HG03097 (cell line): ENCODE results near the gene RIOK2.

Experiments
- ATAC-seq: cut with Tn5 transposase; IDR thresholded peaks from one replicate; pipeline ENCODE4 v1.9.1; 2021; ENCODE audit not compliant: unreplicated experiment, low FRiP score

Gene RIOK2

DNA sequence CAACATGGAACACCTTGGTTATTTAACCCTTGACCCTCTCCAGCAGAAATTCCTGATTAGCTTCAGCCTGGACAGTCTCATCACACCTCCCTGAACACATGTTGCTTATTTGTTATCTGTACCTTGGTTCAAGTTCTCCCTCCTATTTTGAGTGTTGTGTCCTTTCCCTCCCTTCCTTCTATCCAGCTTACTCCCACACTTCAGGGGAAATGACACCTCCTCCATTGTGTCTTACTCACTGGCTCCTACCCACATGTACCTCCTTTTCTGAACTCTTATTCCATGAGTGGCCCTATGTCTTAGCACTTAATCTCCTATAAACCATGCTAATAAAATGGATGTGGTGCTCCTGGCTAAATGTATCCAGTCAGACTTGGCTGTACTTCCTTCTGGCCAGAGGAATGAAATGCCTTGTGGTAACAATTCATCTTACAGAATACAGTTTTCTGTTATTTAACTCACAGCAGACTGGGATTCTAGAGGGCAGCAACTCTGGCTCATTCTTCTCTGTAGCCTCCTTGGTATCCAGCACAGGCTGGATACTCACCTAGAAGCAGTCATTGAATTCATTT, 51.8 kb downstream of the RIOK2 start:
- no peak for ATAC-seq

DNA sequence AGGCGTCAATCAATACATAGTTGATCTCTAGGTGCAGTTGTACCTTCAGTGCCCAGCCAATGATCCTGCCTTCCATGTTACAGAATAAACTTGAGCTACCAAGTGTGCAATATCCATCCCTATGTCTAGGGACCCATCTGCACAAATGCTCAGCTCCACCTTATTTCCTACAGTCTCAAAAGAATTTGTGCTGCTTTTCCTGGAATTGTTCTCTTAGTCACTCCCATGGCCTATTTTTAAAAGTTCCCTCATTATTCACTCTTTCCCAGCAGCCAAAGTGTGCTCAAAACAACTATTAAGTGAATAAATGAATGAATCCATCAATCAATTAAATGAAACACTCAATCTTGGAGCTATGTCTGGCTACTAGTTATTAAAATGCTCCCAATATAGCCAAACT, 55.3 kb downstream of the RIOK2 start:
- ATAC-seq, result no peak

DNA sequence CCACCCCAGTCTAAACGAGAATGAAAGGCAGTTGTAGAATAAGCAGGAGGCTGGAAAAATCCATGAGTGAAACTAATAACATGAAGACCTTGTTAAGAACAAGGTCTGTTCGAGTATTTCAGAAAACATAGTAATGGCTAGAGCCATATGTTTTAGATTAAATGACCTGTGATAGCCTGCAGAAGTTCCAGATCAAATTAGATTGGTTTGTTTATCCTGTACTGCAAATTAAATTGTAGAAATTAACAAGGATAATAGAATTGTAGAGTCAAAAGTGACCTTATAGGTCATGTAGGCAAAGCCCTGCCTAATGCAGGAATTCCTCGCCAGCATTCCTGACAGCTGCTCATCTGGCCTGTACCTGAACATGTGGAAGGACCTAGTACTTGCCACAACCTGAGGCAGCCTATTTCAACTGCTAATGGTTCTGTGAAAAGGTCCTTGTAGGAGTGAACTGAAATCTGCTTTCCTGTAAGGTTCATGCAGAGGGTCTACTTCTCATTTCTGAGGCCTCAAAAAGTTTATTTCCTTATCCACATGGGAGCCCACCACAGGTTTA, 57.8 kb downstream of the RIOK2 start:
- no peak for ATAC-seq

DNA sequence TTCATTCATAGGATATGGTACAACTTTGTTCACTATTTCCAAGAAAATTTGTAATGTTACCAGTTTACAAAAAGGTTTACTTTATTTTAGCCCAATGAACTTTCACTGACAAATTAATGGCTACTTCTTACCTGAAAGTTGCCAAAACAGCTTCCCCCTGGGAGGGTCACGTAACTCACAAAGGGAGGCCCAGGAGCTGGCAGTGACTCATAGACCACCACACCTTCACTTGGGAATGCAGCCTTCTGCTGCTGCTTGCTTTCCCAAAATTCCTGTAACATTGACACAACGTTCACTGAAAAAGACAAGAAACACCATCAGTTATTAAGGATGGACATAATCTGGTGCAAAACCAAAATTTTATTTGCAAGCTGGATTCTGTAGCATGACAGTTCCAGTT, 58.7 kb downstream of the RIOK2 start:
- no peak for ATAC-seq

DNA sequence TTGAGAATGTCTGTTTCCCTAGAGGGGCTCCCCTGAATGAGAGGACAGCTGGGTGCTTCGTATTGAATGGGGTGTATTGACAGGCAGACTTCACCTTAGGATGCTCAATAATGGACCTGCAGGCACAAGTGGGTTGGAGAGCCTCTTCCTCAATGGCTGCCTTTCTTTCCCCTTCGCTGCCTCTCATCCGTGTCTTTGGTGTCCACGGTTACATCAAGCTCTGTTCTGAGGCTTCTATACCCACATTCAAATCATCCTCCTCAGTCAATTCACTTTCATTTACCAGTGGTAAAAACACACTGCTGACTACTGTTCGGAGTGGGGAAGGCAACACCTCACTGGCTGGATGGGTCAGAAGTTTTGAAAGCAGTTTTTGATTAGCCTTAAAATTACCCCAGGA, 61.2 kb downstream of the RIOK2 start:
- no peak for ATAC-seq

DNA sequence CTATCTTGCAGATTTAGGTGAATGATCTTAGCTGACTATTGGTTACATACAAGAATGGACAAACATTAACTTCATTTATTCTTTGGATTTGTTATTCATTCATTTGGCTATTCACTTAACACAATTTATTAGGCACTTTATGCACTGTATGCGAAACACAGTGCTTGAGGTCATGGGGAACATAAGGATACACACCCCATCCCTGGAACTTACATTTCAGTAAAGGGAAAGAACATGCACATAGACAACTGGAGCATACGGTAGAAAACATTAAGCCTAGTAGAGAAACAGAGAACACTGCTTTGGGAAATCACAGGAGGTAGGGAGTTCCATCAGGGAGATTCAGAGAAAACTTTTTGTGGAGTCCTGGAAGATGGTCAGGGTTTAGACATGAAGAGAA, 62.9 kb downstream of the RIOK2 start:
- no peak for ATAC-seq

DNA sequence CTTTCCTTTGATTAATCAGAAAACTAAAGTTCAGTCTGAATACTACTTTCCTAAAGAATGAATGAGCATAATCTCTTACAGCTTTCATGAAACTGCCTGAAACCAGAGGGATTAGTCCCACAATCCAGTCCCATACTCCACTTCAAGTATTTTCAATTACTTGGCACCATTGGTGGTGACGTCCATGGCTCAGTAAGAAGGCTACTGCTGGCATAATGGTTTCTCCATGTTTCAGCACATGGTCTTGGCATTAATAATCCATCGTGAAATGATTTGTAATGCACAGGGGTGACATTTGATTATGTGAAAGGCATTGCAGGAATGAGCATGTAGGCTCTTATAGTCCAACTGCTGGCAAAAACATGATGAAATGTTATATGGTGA, 64.0 kb downstream of the RIOK2 start:
- no peak for ATAC-seq

DNA sequence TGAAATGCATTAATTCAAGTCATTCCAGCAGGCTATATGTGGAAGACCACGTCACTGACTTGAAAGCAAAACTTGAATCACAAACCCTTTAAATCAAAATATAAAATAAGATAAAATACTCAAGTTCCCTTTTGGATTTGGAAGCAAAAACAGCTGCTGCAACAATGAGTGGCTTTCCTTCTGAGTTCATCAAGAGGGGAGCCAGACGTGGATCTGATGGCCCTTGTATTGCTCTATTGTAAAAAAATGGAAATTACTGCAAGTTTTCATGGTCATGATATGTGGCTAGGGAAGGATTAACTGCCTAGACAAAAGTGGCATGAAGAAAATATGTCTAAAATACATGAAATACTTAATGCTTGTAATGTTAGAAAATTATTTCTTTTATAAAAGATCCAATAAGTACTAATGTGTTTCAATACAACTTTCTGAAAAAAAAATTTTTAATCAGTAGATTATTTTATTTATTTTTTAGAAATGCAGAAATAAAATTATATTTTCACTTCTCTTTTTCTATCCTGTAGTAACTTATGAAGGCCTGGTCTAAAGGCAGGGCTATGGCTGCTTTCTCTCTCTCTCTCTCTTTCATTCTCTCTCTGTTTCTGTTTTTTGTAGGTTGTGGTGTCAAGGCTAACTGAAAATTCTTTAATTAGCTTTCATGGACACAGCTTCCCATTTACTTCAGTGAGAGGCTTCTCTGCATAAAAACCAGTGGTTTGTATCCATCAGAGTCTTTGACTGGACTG, 64.6 kb downstream of the RIOK2 start:
- ATAC-seq, result no peak

DNA sequence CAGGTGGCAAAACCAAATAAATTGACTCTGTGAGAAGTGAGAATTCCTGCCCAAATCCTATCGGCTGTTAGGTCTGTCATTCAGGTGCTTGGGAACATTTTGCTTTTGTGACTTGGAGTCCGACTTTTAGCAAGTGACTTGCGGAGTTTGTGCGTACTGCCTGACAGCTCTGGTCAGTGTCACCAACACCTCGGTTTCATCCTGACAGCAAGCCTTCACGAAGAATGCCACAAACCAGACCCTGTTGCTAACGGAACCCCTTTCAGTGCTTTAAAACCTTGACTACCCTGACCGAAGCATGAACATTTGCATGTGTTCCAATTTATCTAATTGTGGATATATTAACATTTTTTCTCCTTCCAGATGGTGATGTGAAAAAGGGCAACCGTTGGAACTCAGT, 67.1 kb downstream of the RIOK2 start:
- no peak for ATAC-seq

DNA sequence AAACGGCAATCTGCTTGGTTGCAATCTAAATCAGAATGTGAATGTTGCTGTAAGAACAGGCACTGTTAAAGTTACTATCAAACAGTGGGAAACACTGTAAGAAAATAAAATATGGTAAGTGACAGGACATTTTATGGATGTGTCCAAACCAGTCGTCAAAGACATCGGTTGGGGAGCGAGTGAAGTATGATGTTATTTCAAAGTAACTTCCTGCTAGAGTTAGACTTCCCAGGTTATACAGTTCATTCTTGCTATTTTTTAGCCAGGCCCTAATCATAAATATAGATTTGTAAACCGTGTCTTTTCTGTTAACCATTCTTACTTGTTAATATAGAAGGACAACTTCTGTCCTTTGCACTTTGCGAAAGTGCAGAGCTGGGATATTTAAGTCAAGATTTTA, 70.8 kb downstream of the RIOK2 start:
- no peak for ATAC-seq

DNA sequence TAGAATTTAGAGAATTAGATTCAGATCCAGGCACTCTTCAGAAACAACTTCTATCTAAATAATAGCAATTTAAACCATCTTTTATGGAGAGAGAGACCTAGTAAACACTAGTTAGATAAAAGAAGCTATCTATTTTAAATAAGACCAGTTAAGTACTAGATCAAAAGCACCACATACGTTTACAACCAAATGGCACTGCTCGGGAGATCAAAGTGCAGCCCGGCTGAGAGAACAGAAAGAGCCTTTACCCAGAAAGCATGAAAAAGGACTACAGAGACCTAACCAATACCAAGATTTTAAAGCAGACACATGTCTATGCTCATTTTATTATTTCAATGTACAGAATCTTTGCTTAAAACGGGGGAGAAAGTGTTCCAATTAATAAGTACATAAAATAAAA, 71.4 kb downstream of the RIOK2 start:
- no peak for ATAC-seq

DNA sequence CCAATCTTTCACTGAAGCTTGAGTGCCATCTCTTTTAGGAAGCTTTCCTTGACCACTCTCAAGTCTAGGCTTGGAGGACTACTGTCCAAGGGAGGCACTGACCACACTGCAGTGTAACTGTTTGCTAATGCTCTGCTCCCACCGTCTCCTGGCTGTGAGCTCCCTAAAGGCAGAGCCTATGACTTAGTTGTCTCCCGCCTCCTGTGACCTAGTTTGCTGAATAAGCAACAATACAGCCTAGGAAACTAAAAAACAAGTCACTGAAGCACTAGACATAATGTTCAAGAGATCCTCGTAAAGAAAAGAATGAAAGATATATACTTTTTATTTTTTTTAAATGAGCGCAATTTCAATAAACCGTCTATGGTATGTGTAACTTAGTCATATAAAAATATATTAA, 72.0 kb downstream of the RIOK2 start:
- ATAC-seq, result no peak
